Stimulated activated CD4-positive, alpha-beta T cell treated with anti-CD3 and anti-CD28 coated beads, Interleukin-15, amount 100 ng/mL, for 48 hours (primary cell): ENCODE results near the gene NTMT1.
A peak's percentile ranks its signal among the peaks of the same experiment; 100 is the strongest.

ENCODE experiments used
- DNase-seq, 2 donors: peaks; one replicate each; pipeline ENCODE4 v3.0.0-alpha.2; 2020; ENCODE audit warnings: low read depth in 2 of 2

Gene NTMT1

GRCh38 chr9:129637102-129637501, 11.1 kb downstream of the NTMT1 start:
- DNase-seq: no peak

- no peak for DNase-seq
Observed at GRCh38 chr9:129637673-129638439, 11.9 kb downstream of the NTMT1 start.

- DNase-seq: no peak
Observed at GRCh38 chr9:129639034-129639630, 13.2 kb downstream of the NTMT1 start.

- no peak for DNase-seq
Observed at GRCh38 chr9:129639756-129640085, 13.8 kb downstream of the NTMT1 start.

GRCh38 chr9:129640086-129640870, 14.3 kb downstream of the NTMT1 start:
- DNase-seq: no peak

GRCh38 chr9:129640871-129641749, 15.1 kb downstream of the NTMT1 start:
- DNase-seq: no peak

GRCh38 chr9:129641750-129642585, 16.0 kb downstream of the NTMT1 start, which contains the start of gene ASB6:
Gene ASB6 (minus strand): TSS chr9:129642151. CDS start chr9:129641999, 152 bp downstream.
- peak; percentile 92 to 93 for DNase-seq

- no peak for DNase-seq
Observed at GRCh38 chr9:129643706-129644105, 17.7 kb downstream of the NTMT1 start.

GRCh38 chr9:129644365-129644764, 18.4 kb downstream of the NTMT1 start:
- DNase-seq: no peak

- DNase-seq: no peak
Observed at GRCh38 chr9:129644902-129645301, 18.9 kb downstream of the NTMT1 start.

- no peak for DNase-seq
Observed at GRCh38 chr9:129646252-129646651, 20.3 kb downstream of the NTMT1 start.

- DNase-seq: no peak
Observed at GRCh38 chr9:129646654-129647053, 20.7 kb downstream of the NTMT1 start.

- DNase-seq: no peak
Observed at GRCh38 chr9:129647635-129648034, 21.7 kb downstream of the NTMT1 start.

GRCh38 chr9:129648092-129648763, 22.3 kb downstream of the NTMT1 start:
- no peak for DNase-seq

GRCh38 chr9:129648764-129649115, 22.8 kb downstream of the NTMT1 start:
- DNase-seq: no peak

GRCh38 chr9:129649726-129650679, 24.0 kb downstream of the NTMT1 start:
- no peak for DNase-seq

- no peak for DNase-seq
Observed at GRCh38 chr9:129650680-129651235, 24.8 kb downstream of the NTMT1 start.

- no peak for DNase-seq
Observed at GRCh38 chr9:129653823-129654553, 28.0 kb downstream of the NTMT1 start.
